Stomach (tissue), 9 donors: Measurements from ENCODE around the gene AVL9. TPM values are rescaled to one million over a fixed set of nuclear protein-coding genes. Genes with fewer than 3 reads are reported as not detected.
"Not testable (repeated sequence)": the region's sequence is repeated elsewhere in the genome, so short reads cannot be mapped to it uniquely, and the experiment has no call there.

Source experiments
- DNase-seq, 2 donors: peaks; one replicate each; pipeline versions ENCODE4 v3.0.0 to v3.0.0-alpha.2; 2013 to 2019
- H3K27ac ChIP-seq, 5 donors: fragments of 200-600 bp in 4 of 5; sonication (generic) in 4 of 5; one replicate each; pipeline ENCODE4 v1.5.1; 2013 to 2019; ENCODE audit warnings: mild to moderate bottlenecking in 1 of 5, moderate library complexity in 1 of 5
- H3K27me3 ChIP-seq, 3 donors: fragments of 200-600 bp; sonication (generic); one replicate each; pipeline ENCODE4 v1.5.1; 2017 to 2019; ENCODE audit warnings: mixed run types in 1 of 3
- H3K36me3 ChIP-seq, 4 donors: fragments of 200-600 bp; sonication (generic); 1 replicate in 3 of 4; 2 replicates in 1 of 4; pipeline ENCODE4 v1.5.1; 2016 to 2019
- H3K4me1 ChIP-seq, 4 donors: fragments of 200-600 bp; sonication (generic); one replicate each; pipeline ENCODE4 v1.5.1; 2016 to 2019
- H3K4me3 ChIP-seq, 4 donors: fragments of 200-600 bp; sonication (generic) in 3 of 4; one replicate each; pipeline ENCODE4 v1.5.1; 2016 to 2019; ENCODE audit warnings: mild to moderate bottlenecking in 1 of 4
- H3K9me3 ChIP-seq, 4 donors: fragments of 200-600 bp; sonication (generic); one replicate each; pipeline ENCODE4 v1.5.1; 2016 to 2019
- EP300 ChIP-seq: sonication (generic); formaldehyde crosslinking; IDR thresholded peaks from one replicate; pipeline ENCODE4 v1.6.1; 2017; ENCODE audit warnings: antibody characterized with exemption
- POLR2A ChIP-seq, 4 donors: fragments of 450-650 bp; IDR thresholded peaks; one replicate each; pipeline ENCODE4 v1.6.1; 2016; ENCODE audit warnings: antibody characterized with exemption in 4 of 4, control low read depth in 2 of 4, mild to moderate bottlenecking in 1 of 4, moderate library complexity in 1 of 4
- POLR2AphosphoS5 ChIP-seq, 3 donors: sonication (generic); formaldehyde crosslinking; IDR thresholded peaks; one replicate each; pipeline ENCODE4 v1.6.1; 2016; ENCODE audit warnings: antibody characterized with exemption in 3 of 3
- WGBS, 5 donors: extraction: QIAGEN DNeasy Blood & Tissue Kit in 3 of 5; methylation state at CpG; one replicate each; pipeline versions ENCODE4 v1.1.5 to v1.1.7; 2013 to 2018; 5-methylcytosine and 5-hydroxymethylcytosine counted together
- intact Hi-C: fragments of 100-400 bp; cut with DNase I; formaldehyde crosslinking; loops from one replicate; pipeline ENCODE4 v1.15.1; 2023; ENCODE audit warnings: low total_unique reads
- polyA plus RNA-seq, 3 donors: library from polyadenylated mRNA; stranded (reverse); fragments of 200-250 nt; gene quantifications; one replicate each; pipeline ENCODE4 v1.2.3, GENCODE V29; 2013
- total RNA-seq, 5 donors: library from RNA; depleted of rRNA; stranded (reverse); fragments of >200 nt; gene quantifications; one replicate each; pipeline versions ENCODE4 v1.1.0 to v1.2.3, GENCODE V29; 2014 to 2016
- TF ChIP-seq, protein P1 (sequence below), 7 experiments: fragments of 450-650 bp in 4 of 7; fragments of 200-600 bp in 3 of 7; sonication (generic) in 3 of 7; IDR thresholded peaks; one replicate each; pipeline ENCODE4 v1.5.1; 2016 to 2019; ENCODE audit warnings: antibody characterized with exemption in 7 of 7, control low read depth in 2 of 7, mild to moderate bottlenecking in 1 of 7
- donor health status: healthy with polysubstance abuse.
- donor health status: Bipolar disorder and iron deficiency.
- donor health status: healthy.

The AVL9 gene
- total and polyA plus RNA-seq, 8 donors = 7.2 to 197 (median 36.4) TPM

GRCh38 chr7:32591938-32592337, 96.6 kb downstream of the AVL9 start:
- TF ChIP-seq POLR2AphosphoS5 (IDR thresholded peaks at IDR 0.05) = no peak
- TF ChIP-seq, protein P1, sequence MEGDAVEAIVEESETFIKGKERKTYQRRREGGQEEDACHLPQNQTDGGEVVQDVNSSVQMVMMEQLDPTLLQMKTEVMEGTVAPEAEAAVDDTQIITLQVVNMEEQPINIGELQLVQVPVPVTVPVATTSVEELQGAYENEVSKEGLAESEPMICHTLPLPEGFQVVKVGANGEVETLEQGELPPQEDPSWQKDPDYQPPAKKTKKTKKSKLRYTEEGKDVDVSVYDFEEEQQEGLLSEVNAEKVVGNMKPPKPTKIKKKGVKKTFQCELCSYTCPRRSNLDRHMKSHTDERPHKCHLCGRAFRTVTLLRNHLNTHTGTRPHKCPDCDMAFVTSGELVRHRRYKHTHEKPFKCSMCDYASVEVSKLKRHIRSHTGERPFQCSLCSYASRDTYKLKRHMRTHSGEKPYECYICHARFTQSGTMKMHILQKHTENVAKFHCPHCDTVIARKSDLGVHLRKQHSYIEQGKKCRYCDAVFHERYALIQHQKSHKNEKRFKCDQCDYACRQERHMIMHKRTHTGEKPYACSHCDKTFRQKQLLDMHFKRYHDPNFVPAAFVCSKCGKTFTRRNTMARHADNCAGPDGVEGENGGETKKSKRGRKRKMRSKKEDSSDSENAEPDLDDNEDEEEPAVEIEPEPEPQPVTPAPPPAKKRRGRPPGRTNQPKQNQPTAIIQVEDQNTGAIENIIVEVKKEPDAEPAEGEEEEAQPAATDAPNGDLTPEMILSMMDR (IDR thresholded peaks at IDR 0.05) = no peak
- TF ChIP-seq EP300 = no peak
- no peak for TF ChIP-seq POLR2A (IDR thresholded peaks at IDR 0.05)
- H3K9me3 ChIP-seq = no peaks in the 10 kb centered on the region
- DNase-seq = no peak
- H3K27ac ChIP-seq = no peak overlapping the region
- WGBS, 5 donors = 81 to 90% (median 86%) methylated on average over 3 of the region's 3 CpGs
- H3K4me3 ChIP-seq = no peak overlapping the region
- no peaks in the 10 kb centered on the region for H3K27me3 ChIP-seq
- peaks cover 0 to 27% (median 16%) of the 10 kb centered on the region in 4 donors for H3K36me3 ChIP-seq
- intact Hi-C loops = no loop called here
- peaks cover 9 to 14% (median 12%) of the 10 kb centered on the region in 4 donors for H3K4me1 ChIP-seq

- no peak for TF ChIP-seq POLR2AphosphoS5 (IDR thresholded peaks at IDR 0.05)
- TF ChIP-seq EP300 = no peak
- TF ChIP-seq, protein P1 (IDR thresholded peaks at IDR 0.05) = no peak
- TF ChIP-seq POLR2A (IDR thresholded peaks at IDR 0.05) = no peak
- Histone ChIP-seq H3K27me3 (no peaks in the 10 kb centered on the region), H3K9me3 (no peaks in the 10 kb centered on the region), H3K4me3 (no peak overlapping the region), H3K4me1 (peaks cover 1 to 6% (median 4%) of the 10 kb centered on the region in 4 donors), H3K27ac (no peak overlapping the region), H3K36me3 (peaks cover 0 to 32% (median 21%) of the 10 kb centered on the region in 4 donors)
- WGBS, 5 donors = 94 to 97% (median 95%) methylated on average over 4 of the region's 4 CpGs
- DNase-seq = no peak
- intact Hi-C loops = no loop called here
Measured at GRCh38 chr7:32592701-32593100, 97.4 kb downstream of the AVL9 start.

- DNase-seq = no peak
- H3K27ac ChIP-seq = no peak overlapping the region
- intact Hi-C loops = no loop called here
- H3K36me3 ChIP-seq = peaks cover 0 to 16% (median 11%) of the 10 kb centered on the region in 4 donors
- WGBS, 5 donors = 90 to 96% (median 94%) methylated on average over 5 of the region's 5 CpGs
- no peak overlapping the region for H3K4me3 ChIP-seq
- no peaks in the 10 kb centered on the region for H3K27me3 ChIP-seq
- no peaks in the 10 kb centered on the region for H3K9me3 ChIP-seq
- H3K4me1 ChIP-seq = no peaks in the 10 kb centered on the region
- no peak for TF ChIP-seq POLR2AphosphoS5 (IDR thresholded peaks at IDR 0.05)
Measured at GRCh38 chr7:32594965-32595490, 99.7 kb downstream of the AVL9 start.

DNA sequence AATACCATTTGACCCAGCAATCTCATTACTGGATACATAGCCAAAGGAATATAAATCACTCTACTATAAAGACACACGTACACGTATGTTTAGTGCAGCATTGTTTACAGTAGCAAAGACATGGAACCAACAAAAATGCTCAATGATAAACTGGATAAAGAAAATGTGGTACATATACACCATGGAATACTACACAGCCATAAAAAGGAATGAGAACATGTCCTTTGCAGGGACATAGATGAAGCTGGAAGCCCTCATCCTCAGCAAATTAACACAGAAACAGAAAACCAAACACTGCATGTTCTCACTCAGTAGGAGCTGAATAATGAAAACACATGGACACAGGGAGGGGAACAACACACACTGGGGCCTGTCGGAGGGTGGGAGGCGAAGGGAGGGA, 105.9 kb downstream of the AVL9 start:
- H3K27me3 ChIP-seq, H3K4me1 ChIP-seq, DNase-seq, intact Hi-C loops, H3K27ac ChIP-seq, H3K4me3 ChIP-seq, H3K36me3 ChIP-seq: not testable (repeated sequence)
- peaks cover 0 to 11% (median 4%) of the 10 kb centered on the region in 4 donors for H3K9me3 ChIP-seq
- 95 to 99% (median 98%) methylated on average over 4 of the region's 4 CpGs for WGBS, 5 donors

DNA sequence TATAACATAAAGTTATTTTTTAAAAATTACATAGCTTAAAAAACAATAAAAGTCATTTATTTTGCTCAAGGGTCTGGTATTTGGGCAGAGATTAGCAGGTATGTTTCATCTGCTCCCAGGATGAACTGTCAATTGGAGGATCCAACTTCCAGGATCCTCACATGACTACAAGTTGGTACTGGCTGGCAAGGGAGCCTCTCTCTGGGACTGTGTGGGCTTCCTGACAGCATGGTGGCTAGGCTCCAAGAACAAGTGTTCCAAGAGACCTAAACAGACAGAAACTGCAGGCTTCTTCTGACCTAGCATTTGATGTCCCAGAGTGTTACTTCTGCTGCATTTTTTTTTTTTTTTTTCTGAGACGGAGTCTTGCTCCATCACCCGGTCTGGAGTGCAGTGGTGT, 107.2 kb downstream of the AVL9 start:
- H3K36me3 ChIP-seq = peaks cover 0 to 6% (median 3%) of the 10 kb centered on the region in 4 donors
- peaks cover 0 to 11% (median 4%) of the 10 kb centered on the region in 4 donors for H3K9me3 ChIP-seq
- no peak for DNase-seq
- no peak overlapping the region for H3K4me3 ChIP-seq
- no peak overlapping the region for H3K27ac ChIP-seq
- no peaks in the 10 kb centered on the region for H3K4me1 ChIP-seq
- TF ChIP-seq, protein P1 (IDR thresholded peaks at IDR 0.05) = no peak
- TF ChIP-seq POLR2A (IDR thresholded peaks at IDR 0.05) = no peak
- no peak for TF ChIP-seq EP300
- TF ChIP-seq POLR2AphosphoS5 (IDR thresholded peaks at IDR 0.05) = no peak
- H3K27me3 ChIP-seq = no peaks in the 10 kb centered on the region
- intact Hi-C loops = no loop called here
- WGBS, 5 donors = 88 to 100% (median 96%) methylated on average over 2 of the region's 2 CpGs

DNA sequence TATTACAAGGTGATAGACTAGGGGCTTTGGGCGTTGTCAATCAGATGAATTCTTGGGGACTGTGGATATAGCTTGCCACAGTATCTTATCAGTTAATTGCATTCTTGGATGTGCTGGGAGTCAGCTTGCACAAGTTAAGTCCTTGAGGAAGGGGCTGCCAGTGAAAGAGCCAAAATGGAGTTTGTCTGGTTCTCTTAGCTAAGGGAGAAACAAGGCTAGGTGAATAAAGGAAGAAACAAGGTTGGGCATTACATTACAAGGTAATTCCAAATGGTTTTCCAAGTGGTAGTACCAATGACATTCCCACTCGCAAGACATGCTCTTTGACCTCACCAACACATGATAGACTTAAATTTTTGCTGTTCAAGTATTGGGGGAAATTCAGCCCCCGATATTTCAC, 108.2 kb downstream of the AVL9 start:
- H3K36me3 ChIP-seq, H3K4me3 ChIP-seq, DNase-seq, H3K27me3 ChIP-seq, H3K4me1 ChIP-seq, H3K27ac ChIP-seq, intact Hi-C loops: not testable (repeated sequence)
- 74 to 96% (median 87%) methylated on average over 3 of the region's 3 CpGs for WGBS, 5 donors
- H3K9me3 ChIP-seq = peaks cover 0 to 11% (median 4%) of the 10 kb centered on the region in 4 donors

DNA sequence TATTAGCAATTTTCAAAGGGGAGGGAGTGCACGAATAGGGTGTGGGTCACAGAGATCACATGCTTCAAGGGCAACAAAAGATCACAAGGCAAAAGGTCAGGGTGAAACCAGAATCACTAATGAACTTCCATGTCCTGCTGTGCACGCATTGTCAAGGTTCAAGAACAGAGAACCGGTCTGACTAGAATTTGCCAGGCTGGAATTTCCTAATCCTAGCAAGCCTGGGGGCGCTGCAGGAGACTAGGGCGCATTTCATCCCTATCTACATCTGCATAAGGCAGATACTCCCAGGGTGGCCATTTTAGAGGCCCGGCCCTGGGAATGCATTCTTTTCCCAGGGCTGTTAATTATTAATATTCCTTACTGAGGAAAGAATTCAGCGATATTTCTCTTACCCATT, 108.8 kb downstream of the AVL9 start:
- peaks cover 0 to 11% (median 4%) of the 10 kb centered on the region in 4 donors for H3K9me3 ChIP-seq
- H3K4me1 ChIP-seq, DNase-seq, H3K4me3 ChIP-seq, intact Hi-C loops, H3K36me3 ChIP-seq, H3K27me3 ChIP-seq, H3K27ac ChIP-seq: not testable (repeated sequence)
- 76 to 85% (median 84%) methylated on average over 7 of the region's 7 CpGs for WGBS, 5 donors
